Thymus (tissue), 11 donors: ENCODE measurements around the gene INF2. TPM values are rescaled to one million over a fixed set of nuclear protein-coding genes. Genes with fewer than 3 reads are reported as not detected.
"Not testable (repeated sequence)": the region's sequence is repeated elsewhere in the genome, so short reads cannot be mapped to it uniquely, and the experiment has no call there.

ENCODE experiments used
- DNase-seq, 9 donors: peaks; one replicate each; pipeline ENCODE4 v3.0.0-alpha.2; 2013; ENCODE audit warnings: low spot score in 9 of 9, low read depth in 6 of 9, missing footprints in 1 of 9
- H3K27ac ChIP-seq, 2 donors: one replicate each; pipeline ENCODE4 v1.5.1; 2013; ENCODE audit warnings: control low read depth in 1 of 2, low read depth in 1 of 2, low read length in 1 of 2, mild to moderate bottlenecking in 1 of 2, moderate library complexity in 1 of 2
- H3K27me3 ChIP-seq, 2 donors: one replicate each; pipeline ENCODE4 v1.5.1; 2013; ENCODE audit warnings: low read length in 1 of 2; ENCODE audit not compliant: control insufficient read depth in 2 of 2, insufficient read depth in 1 of 2
- H3K36me3 ChIP-seq, 2 donors: one replicate each; pipeline ENCODE4 v1.5.1; 2013; ENCODE audit warnings: low read length in 1 of 2, mild to moderate bottlenecking in 1 of 2, moderate library complexity in 1 of 2; ENCODE audit not compliant: control insufficient read depth in 2 of 2, insufficient read depth in 2 of 2
- H3K4me1 ChIP-seq, 2 donors: one replicate each; pipeline ENCODE4 v1.5.1; 2013; ENCODE audit warnings: low read length in 2 of 2; ENCODE audit not compliant: control insufficient read depth in 2 of 2, insufficient read depth in 2 of 2
- H3K4me3 ChIP-seq, 2 donors: one replicate each; pipeline ENCODE4 v1.5.1; 2013; ENCODE audit warnings: low read length in 2 of 2, control low read depth in 1 of 2, mild to moderate bottlenecking in 1 of 2
- H3K9me3 ChIP-seq, 2 donors: one replicate each; pipeline ENCODE4 v1.5.1; 2013; ENCODE audit warnings: low read length in 1 of 2, mild to moderate bottlenecking in 1 of 2; ENCODE audit not compliant: control insufficient read depth in 2 of 2, insufficient read depth in 1 of 2
- WGBS: extraction: QIAGEN DNeasy Blood & Tissue Kit; methylation state at CpG from one replicate; pipeline ENCODE4 v1.1.7; 2013; 5-methylcytosine and 5-hydroxymethylcytosine counted together
- polyA plus RNA-seq: library from polyadenylated mRNA; stranded (reverse); fragments of 200-250 nt; gene quantifications from one replicate; pipeline ENCODE4 v1.2.3, GENCODE V29; 2013
- total RNA-seq: library from RNA; stranded (reverse); fragments of 120-200 nt; gene quantifications from one replicate; pipeline ENCODE4 v1.2.4, GENCODE V29; 2013
- donor health status: healthy.

INF2 gene
- total and polyA plus RNA-seq, 2 donors, result 8.7 to 57.9 TPM

DNA sequence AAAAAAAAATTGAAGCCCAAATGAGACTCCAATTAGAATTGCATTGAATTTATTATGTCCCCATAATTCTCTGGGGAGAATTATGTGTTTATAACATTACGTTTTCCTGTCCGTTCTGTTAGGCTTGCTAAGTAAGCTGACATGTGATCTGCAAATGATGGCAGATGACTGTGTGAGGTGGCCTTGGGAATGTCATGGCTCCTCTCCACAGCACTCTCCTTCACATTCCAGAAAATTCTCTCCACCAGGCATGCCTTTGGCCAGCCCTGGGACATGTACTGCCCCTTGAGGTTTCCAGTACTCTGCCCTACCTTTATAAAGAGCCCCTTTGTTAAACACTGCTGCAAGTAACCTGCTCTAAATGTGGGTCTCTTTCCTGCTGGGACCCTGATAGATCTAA is 28.3 kb upstream of the INF2 start:
- Histone ChIP-seq H3K4me3 (no peak overlapping the region), H3K9me3 (peaks cover 0 to 7% of the 10 kb centered on the region in 2 donors), H3K4me1 (peaks cover 34 to 76% of the 10 kb centered on the region in 2 donors), H3K27me3 (peaks cover 0 to 12% of the 10 kb centered on the region in 2 donors), H3K27ac (peak overlapping the region in 1 of 2 donors; percentile 67), H3K36me3 (no peaks in the 10 kb centered on the region)
- WGBS, result 96% methylated on average over 2 of the region's 2 CpGs
- no peak for DNase-seq

DNA sequence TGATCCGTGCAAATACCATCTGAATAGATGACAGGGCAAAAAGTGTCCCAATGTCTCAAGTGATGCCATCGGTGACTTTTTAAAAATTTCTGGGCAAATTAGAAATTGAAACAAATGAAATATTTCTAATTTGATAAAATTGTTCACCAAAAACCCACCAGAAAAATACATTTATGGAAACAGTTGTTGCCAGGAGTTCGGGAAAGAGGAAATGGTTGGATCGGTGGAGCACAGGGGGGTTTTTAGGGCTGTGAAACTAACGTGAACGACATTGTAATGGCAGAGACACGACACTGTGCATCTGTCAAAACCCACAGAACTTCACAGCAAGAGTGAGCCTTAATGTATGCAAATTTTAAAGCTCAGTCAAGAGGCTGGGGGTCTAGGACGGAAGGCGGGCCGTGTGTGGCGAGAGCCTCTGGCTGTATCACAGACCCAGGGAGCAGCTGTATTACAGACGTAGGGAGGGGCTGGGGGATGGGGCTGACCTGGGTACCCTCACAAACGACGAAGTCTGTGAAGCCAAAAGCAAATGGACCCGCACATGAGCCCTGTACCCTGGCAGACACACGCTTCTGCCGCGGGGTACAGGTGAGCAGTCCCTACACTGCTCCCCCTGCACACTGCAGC is 27.8 kb upstream of the INF2 start:
- H3K4me3 ChIP-seq, DNase-seq, H3K36me3 ChIP-seq, H3K9me3 ChIP-seq: not testable (repeated sequence)
- H3K27ac ChIP-seq, result peak overlapping the region in 1 of 2 donors; percentile 67
- H3K27me3 ChIP-seq, result peaks cover 0 to 12% of the 10 kb centered on the region in 2 donors
- WGBS, result 96% methylated on average over 18 of the region's 18 CpGs
- H3K4me1 ChIP-seq, result peaks cover 30 to 75% of the 10 kb centered on the region in 2 donors

DNA sequence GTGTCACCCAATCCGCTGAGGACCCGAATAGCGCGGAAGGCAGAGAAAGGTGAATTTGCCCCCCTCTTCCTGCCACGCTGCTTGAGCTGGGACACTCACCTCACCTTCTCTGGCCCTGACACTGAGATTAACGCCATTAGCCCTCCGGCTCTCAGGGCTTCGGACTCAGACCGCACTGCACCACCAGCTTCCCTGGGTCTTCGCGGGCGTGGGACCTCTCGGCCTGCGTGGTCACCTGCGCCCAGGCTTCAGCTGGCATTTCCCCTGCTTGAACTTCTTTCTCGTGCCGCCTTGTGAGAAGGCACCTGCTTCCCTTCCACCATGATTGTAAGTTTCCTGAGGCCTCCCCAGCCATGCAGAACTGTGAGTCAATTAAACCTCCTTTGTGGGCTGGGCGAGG is 26.9 kb upstream of the INF2 start:
- WGBS, result 97% methylated on average over 18 of the region's 18 CpGs
- not testable (repeated sequence) for DNase-seq, H3K36me3 ChIP-seq, H3K27ac ChIP-seq, H3K9me3 ChIP-seq, H3K4me3 ChIP-seq
- H3K27me3 ChIP-seq, result peaks cover 0 to 12% of the 10 kb centered on the region in 2 donors
- peaks cover 22 to 66% of the 10 kb centered on the region in 2 donors for H3K4me1 ChIP-seq

DNA sequence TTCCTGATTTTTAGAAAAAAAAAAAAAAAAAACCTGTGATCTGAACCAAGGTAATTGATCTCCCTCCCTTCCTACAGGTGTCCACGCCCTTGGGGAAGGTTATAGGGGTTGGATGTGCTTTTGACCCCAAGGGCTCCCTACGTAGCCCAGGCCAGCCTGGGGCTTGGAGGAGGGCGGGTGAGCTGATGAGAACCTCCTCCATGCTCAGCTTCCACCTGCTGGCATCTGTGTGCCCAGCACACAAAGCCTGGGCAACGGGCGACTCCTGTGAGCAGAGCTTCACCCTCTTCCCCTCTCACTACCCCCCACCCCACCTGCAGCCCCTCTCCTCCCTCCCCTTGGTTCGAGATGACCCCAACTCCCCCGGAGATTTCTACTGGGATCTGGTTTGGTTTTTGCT is 25.3 kb upstream of the INF2 start:
- Histone ChIP-seq H3K9me3 (peaks cover 0 to 7% of the 10 kb centered on the region in 2 donors), H3K36me3 (no peaks in the 10 kb centered on the region), H3K4me1 (peaks cover 9 to 50% of the 10 kb centered on the region in 2 donors), H3K27ac (no peak overlapping the region), H3K27me3 (peaks cover 0 to 12% of the 10 kb centered on the region in 2 donors), H3K4me3 (no peak overlapping the region)
- no peak for DNase-seq
- 88% methylated on average over 7 of the region's 7 CpGs for WGBS

DNA sequence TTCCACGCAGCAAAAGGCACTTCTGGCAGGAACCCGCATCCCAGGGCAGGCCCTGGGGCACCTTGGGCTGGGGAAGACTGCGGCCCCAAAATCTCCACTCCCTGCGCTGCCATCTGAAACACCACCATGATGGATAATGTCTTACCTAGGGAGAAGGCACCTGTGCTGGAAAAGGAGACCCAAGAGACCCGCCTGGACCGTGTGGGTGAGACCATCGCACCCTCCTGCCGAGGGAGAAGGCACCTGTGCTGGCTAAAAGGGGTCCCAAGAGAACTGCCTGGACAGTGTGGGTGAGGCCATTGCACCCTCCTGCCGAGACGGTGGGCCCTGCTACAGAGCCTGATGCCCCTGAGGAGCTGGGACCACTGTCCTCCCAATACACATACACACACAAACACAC is 24.8 kb upstream of the INF2 start:
- Histone ChIP-seq H3K4me1 (peaks cover 9 to 45% of the 10 kb centered on the region in 2 donors), H3K4me3 (no peak overlapping the region), H3K36me3 (no peaks in the 10 kb centered on the region), H3K27me3 (peaks cover 0 to 9% of the 10 kb centered on the region in 2 donors), H3K27ac (no peak overlapping the region), H3K9me3 (peaks cover 0 to 7% of the 10 kb centered on the region in 2 donors)
- 95% methylated on average over 10 of the region's 10 CpGs for WGBS
- no peak for DNase-seq

DNA sequence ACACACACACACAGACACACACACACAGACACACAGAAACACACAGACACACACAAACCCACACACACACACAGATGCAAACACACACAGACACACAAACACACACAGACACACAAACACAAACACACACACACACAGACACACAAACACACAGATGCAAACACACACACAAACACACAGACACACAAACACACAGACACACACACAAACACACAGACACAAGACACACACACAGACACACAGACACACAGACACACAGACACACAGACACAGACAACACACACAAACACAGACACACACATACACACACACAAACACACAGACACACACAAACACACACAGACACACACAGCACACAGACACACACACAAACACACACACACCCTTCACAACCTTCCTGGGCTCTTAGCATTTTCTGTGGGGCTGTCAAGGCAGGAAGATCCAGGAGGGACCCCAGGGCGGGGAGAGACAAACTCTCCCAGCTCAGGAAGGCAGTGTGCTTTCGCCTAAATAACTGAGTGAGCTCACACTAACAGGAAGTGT is 24.2 kb upstream of the INF2 start:
- Histone ChIP-seq H3K27me3 (peaks cover 0 to 3% of the 10 kb centered on the region in 2 donors), H3K36me3 (no peaks in the 10 kb centered on the region), H3K27ac (peak overlapping the region; percentile 15 to 51), H3K4me1 (peaks cover 4 to 39% of the 10 kb centered on the region in 2 donors), H3K9me3 (peaks cover 0 to 7% of the 10 kb centered on the region in 2 donors), H3K4me3 (no peak overlapping the region)
- WGBS, result 27% methylated on average over 2 of the region's 2 CpGs
- DNase-seq, result no peak

DNA sequence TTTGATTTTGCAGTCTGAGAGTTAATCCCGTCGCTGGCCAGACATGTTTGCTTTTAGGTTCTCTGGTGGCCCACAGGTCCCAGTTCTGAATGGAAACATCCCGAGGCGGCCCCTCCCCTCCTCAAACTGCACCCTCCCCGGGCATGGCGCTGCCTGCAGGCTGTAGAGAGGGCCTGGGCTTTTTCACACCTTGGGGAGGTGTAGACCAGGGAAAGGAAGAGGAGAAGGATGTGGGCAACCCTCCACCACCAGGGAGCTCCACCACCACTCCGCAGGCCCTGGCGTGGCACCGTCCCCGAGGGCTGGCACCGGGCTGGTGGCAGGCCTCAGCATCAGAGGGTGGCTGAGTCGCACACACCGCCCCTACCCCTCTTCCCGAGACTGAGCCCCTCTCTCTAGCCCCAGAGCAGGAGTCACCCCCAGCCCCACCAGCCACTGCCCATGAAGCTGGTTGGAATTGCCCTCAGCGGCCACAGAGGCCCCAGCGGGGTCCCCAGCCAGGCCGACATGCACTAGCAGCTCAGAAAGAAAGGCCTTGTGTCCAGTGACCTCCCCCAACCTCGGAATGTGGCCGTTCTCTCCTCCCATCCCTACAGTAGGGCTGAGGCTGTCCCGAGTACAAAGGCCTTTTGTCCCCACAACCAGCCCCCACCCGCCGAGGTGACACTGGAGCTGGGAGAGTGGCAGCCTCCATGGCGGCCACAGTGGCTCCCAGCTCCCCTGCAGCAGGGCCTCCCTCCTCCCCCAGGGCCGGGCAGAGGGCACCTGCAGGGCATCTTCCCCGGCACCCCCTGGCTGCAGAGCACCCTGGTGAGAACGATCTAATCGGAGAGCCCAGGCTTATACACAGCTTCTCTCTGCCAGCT is 23.5 kb upstream of the INF2 start:
- WGBS, result 54% methylated on average over 27 of the region's 27 CpGs
- no peaks in the 10 kb centered on the region for H3K36me3 ChIP-seq
- DNase-seq, result no peak
- H3K27ac ChIP-seq, result peak overlapping the region; percentile 51 to 65
- no peaks in the 10 kb centered on the region for H3K27me3 ChIP-seq
- H3K4me1 ChIP-seq, result peaks cover 0 to 33% of the 10 kb centered on the region in 2 donors
- no peak overlapping the region for H3K4me3 ChIP-seq
- H3K9me3 ChIP-seq, result peaks cover 0 to 4% of the 10 kb centered on the region in 2 donors

DNA sequence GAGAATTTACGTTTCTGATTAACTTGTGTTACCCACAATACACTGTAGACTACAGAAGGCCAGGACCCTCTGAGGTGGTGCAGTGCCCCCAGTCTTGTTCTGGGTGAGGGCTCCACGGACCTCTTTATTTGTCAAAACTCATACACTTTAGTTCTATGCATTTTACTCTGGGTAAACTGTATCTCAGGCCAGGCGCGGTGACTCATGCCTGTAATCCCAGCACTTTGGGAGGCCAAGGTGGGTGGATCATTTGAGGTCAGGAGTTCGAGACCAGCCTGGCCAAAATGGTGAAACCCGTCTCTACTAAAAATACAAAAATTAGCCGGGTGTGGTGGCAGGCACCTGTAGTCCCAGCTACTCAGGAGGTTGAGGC is 22.9 kb upstream of the INF2 start:
- not testable (repeated sequence) for H3K27ac ChIP-seq, H3K36me3 ChIP-seq, H3K27me3 ChIP-seq, H3K9me3 ChIP-seq, DNase-seq, H3K4me3 ChIP-seq
- WGBS, result 93% methylated on average over 7 of the region's 7 CpGs
- peaks cover 0 to 29% of the 10 kb centered on the region in 2 donors for H3K4me1 ChIP-seq

DNA sequence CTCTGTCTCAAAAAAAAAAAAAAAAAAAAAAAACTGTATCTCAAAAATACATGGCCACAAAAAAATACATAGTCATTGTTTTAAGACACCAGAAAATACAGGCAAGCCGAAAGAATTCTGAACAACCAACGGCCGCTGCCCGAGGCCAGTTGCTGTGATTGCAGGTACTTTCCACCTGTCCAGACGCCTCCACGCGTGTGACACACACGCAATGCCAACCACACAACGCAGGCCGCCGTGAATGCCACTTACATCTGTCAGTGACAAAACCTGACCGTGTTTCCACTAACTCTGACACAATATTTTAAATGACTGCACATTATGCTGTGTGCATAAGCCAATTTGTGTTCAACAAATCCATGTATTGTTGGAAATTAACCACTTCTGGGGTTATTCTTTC is 22.4 kb upstream of the INF2 start:
- Histone ChIP-seq H3K4me1 (peaks cover 0 to 29% of the 10 kb centered on the region in 2 donors), H3K4me3 (no peak overlapping the region), H3K9me3 (no peaks in the 10 kb centered on the region), H3K36me3 (no peaks in the 10 kb centered on the region), H3K27me3 (no peaks in the 10 kb centered on the region), H3K27ac (no peak overlapping the region)
- 97% methylated on average over 12 of the region's 12 CpGs for WGBS
- no peak for DNase-seq
